ENCODE results near the gene ZCRB1.
A peak's percentile ranks its signal among the peaks of the same experiment; 100 is the strongest.
"Not testable (repeated sequence)": the region's sequence is repeated elsewhere in the genome, so short reads cannot be mapped to it uniquely, and the experiment has no call there.

The ZCRB1 gene

DNA sequence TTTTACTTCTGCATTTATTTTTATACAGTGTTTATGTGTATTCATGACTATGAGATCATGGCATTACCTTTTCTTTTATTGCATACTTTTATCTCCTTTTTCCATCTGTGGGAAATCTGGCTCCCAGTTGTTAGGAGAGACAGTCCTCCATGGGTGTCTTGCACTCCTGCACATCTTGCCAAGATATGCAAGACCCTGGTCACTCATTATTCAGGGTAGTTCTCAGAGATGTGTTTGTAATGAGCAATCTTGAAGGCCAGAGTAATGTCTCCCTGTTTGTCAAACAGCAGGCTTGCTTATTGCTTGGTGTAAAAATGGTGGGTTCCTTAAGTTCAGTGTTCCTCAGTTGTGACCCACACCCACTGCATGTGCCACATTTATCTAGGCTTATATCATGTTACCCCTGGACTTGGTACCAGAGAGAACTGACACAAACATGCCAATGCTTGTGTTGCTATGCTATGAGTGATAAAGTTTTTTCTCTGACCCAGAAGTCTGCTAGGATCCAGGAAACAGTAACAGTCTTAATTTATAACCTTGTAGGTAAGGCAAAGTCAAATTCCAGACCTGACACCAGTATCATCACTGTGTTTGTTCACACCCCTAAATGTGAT is 36.9 kb upstream of the ZCRB1 start:
- DNase-seq (ENCODE audit: low spot score) = no peak
- in situ Hi-C loops (cut with MboI; ENCODE audit: low pct_unique_long_range_greater_than_20kb, low sequenced_read_pairs, unreplicated experiment) = no loop called here
- TF ChIP-seq, protein P1, sequence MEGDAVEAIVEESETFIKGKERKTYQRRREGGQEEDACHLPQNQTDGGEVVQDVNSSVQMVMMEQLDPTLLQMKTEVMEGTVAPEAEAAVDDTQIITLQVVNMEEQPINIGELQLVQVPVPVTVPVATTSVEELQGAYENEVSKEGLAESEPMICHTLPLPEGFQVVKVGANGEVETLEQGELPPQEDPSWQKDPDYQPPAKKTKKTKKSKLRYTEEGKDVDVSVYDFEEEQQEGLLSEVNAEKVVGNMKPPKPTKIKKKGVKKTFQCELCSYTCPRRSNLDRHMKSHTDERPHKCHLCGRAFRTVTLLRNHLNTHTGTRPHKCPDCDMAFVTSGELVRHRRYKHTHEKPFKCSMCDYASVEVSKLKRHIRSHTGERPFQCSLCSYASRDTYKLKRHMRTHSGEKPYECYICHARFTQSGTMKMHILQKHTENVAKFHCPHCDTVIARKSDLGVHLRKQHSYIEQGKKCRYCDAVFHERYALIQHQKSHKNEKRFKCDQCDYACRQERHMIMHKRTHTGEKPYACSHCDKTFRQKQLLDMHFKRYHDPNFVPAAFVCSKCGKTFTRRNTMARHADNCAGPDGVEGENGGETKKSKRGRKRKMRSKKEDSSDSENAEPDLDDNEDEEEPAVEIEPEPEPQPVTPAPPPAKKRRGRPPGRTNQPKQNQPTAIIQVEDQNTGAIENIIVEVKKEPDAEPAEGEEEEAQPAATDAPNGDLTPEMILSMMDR (IDR thresholded peaks at IDR 0.05; ENCODE audit: extremely low read depth, insufficient read depth, missing control alignments) = no peak

DNA sequence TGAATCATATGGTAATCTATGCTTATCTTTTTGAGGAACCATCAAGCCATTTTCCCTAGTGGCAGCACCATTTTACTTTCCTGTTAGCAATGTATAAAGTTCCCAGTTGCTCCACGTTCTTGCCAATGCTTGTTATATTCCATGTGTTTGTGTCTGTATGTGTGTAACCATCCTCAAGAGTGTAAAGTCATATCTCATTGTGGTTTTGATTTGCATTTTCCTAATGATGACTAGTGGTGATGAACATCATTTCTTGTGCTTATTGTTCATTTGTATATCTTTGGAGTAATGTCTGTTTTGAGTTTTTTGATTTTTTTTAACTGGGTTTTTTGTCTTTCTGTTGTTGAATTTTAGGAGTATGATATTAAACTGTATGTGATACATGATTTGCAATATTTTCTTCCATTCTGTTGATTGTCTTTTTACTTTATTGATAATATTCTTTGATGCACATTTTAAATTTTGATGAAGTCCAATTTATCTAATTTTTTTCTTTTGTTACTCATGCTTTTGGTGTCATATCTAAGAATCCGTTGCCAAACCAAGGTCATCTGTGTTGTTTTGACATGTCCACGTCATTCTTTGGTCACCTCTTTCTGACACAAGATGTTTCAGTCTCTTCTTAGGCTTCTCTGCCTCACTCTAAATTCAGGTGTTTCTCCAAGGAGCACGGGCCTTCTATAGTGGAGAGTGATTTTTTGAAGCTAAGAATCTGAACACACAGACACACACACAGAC is 36.2 kb upstream of the ZCRB1 start:
- TF ChIP-seq, protein P1 (IDR thresholded peaks at IDR 0.05; ENCODE audit: extremely low read depth, insufficient read depth, missing control alignments) = no peak
- in situ Hi-C loops (cut with MboI; ENCODE audit: low pct_unique_long_range_greater_than_20kb, low sequenced_read_pairs, unreplicated experiment) = no loop called here

DNA sequence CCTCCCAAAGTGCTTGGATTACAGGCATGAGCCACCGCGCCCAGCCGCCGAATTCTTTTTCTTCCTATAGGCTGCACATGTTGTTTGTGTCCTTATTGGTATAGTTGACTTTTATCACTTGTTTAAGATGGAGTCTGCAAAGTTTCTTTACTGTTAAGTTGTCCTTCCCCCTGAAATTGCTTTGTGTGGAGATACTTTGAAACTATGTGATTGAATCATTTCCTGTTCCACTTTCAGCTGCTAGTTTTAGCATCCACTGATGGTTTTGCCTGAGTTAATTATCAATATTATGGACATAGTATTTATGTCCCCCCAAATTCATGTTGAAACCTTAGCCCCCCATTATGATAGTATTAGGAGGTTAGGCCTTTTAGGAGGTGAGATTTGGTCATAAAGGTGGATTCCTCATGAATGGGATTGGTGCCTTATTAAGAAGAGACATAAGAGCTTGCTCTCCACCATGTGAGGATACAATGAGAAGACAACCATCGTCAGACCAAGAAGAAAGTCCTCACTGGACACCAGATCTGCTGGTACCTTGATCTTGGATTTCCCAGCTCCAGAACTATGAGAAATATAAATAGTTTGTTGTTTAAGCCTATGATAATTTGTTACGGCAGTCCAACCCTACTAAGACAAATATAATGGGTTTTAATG is 35.0 kb upstream of the ZCRB1 start:
- DNase-seq (ENCODE audit: low spot score) = peak; percentile 26
- in situ Hi-C loops (cut with MboI; ENCODE audit: low pct_unique_long_range_greater_than_20kb, low sequenced_read_pairs, unreplicated experiment) = no loop called here

More for the DNA sequence above, 36.2 kb upstream of the ZCRB1 start:
- no peak for DNase-seq (ENCODE audit: low spot score)

DNA sequence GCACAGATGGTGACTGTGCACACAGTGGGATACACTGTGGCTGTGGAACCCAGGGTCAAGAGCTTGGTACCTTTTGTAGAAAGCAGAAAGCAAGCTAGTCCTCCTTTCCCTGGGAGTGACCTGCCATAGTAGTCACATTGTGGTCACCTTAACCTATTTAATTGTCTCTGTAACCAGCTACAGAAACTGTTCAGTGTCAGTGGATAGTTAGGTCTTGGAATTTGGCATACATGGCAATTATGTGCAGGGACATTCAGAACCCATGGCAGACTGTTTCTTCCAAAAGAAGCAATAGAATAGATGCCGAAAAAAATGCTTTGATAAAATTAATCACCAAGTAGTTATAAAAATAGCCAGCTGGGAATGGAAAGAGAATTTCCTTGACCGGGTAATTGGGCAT is 30.4 kb upstream of the ZCRB1 start:
- DNase-seq (ENCODE audit: low spot score) = no peak
- TF ChIP-seq, protein P1 (IDR thresholded peaks at IDR 0.05; ENCODE audit: extremely low read depth, insufficient read depth, missing control alignments) = no peak
- in situ Hi-C loops (cut with MboI; ENCODE audit: low pct_unique_long_range_greater_than_20kb, low sequenced_read_pairs, unreplicated experiment) = no loop called here

More for the DNA sequence above, 35.0 kb upstream of the ZCRB1 start:
- TF ChIP-seq, protein P1 (IDR thresholded peaks at IDR 0.05; ENCODE audit: extremely low read depth, insufficient read depth, missing control alignments) = no peak

DNA sequence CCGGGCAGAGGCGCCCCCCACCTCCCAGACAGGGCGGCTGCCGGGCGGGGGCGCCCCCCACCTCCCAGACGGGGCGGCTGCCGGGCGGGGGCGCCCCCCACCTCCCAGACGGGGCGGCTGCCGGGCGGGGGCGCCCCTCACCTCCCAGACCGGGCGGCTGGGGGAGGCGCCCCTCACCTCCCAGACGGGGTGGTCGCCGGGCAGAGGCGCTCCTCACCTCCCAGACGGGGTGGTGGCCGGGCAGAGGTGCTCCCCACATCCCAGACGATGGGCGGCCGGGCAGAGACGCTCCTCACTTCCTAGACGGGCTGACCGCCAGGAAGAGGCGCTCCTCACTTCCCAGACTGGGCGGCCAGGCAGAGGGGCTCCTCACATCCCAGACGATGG is 24.1 kb upstream of the ZCRB1 start:
- in situ Hi-C loops (cut with MboI; ENCODE audit: low pct_unique_long_range_greater_than_20kb, low sequenced_read_pairs, unreplicated experiment) = not testable (repeated sequence)

DNA sequence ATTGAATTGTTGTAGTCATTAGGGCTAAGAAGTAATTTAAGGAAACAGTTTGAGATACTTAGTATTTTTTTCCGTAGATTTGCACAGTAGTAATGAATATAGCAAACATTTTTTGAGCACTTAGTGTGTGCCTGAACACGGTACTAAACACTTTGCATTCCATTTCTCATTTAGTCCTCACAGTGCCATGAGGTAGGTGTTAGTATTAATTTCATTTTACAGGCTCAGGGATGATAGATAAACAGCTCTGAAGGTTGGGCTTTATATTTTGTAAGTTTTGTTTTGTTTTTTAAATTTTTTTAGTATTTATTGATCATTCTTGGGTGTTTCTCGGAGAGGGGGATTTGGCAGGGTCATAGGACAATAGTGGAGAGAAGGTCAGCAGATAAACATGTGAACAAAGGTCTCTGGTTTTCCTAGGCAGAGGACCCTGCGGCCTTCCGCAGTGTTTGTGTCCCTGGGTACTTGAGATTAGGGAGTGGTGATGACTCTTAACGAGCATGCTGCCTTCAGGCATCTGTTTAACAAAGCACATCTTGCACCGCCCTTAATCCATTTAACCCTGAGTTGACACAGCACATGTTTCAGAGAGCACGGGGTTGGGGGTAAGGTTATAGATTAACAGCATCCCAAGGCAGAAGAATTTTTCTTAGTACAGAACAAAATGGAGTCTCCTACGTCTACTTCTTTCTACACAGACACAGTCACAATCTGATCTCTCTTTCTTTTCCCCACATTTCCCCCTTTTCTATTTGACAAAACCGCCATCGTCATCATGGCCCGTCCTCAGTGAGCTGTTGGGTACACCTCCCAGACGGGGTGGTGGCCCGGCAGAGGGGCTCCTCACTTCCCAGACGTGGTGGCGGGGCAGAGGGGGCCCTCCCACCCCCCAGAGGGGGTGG is 23.5 kb upstream of the ZCRB1 start:
- DNase-seq (ENCODE audit: low spot score) = not testable (repeated sequence)
- in situ Hi-C loops (cut with MboI; ENCODE audit: low pct_unique_long_range_greater_than_20kb, low sequenced_read_pairs, unreplicated experiment) = loop anchor here (25.0 kb wide), 1 partner anchor 212 kb away; the partner anchor contains the start of gene GXYLT1

More for the DNA sequence above, 24.1 kb upstream of the ZCRB1 start:
- not testable (repeated sequence) for DNase-seq (ENCODE audit: low spot score)

DNA sequence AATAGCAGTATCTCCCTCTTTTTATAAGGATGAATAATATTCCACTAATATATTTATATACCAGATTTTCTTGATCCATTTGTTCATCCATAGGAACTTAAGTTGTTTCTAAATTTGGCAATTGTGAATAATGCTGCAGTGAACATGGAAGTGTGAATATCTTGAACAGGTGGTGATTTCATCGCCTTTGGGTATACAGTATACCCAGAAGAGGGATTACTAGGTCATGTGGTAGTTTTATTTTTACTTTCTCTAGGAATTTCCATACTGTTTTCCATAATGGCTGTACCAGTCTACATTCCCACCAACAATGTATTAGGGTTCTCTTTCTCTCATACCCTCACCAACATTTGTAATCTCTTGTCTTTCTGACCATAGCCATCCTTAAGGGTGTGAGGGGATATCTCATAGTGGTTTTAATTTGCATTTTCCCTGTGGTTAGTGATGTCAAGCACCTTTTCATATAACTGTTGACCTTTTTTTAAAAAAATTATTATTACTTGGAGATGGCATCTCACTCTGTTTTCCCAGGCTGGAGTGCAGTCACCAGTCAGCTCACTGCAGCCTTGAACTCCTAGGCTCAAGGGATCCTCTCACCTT is 20.6 kb upstream of the ZCRB1 start:
- TF ChIP-seq, protein P1 (IDR thresholded peaks at IDR 0.05; ENCODE audit: extremely low read depth, insufficient read depth, missing control alignments) = no peak
- in situ Hi-C loops (cut with MboI; ENCODE audit: low pct_unique_long_range_greater_than_20kb, low sequenced_read_pairs, unreplicated experiment) = loop anchor here (25.0 kb wide), 1 partner anchor 209 kb away; the partner anchor contains the start of gene GXYLT1

More for the DNA sequence above, 20.6 kb upstream of the ZCRB1 start:
- no peak for DNase-seq (ENCODE audit: low spot score)

Measured in GM13977 (cell line).